ENCODE data around the gene MIA3. TPM values are rescaled to one million over a fixed set of nuclear protein-coding genes. Genes with fewer than 3 reads are reported as not detected.

MIA3 gene
- total and polyA plus RNA-seq, 9 of the 15 experiments (the other 6 are each of a cell fraction or from before 2014, with no cell fraction given): 21.6 to 89.4 (median 40.8) TPM

DNA sequence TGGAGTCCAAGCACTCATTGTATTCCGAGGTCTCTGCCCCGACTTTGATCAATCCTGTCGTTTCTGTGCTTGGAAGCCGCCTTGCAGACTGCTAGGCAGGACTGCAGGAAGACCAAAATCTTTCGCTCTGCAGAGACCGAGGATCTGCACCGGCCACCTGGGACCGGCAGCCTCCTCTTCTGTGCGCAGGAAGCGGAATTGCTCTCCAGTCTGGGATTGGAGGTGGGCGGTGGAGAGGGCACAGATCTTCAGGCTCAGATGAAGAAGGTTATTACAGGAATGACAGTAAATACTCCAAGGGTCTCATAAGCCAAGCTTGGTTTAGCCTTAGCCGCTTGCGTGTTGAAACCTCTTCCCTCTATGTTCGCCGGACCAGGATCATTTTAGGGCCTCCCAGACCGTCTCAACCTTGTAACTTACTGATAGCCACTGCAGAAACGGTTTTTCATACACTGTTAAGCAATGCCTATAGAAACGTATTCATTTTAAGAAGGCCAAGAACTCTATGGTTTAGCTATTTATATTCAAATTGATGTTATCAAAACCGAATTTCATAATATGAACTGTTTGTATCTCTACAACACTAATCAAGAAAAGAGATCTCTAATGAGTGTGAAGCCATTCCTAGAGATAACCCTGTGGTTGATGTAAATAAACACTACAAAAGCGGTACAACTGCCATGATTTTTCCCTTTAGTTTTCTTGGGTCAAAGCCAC, 1.1 kb downstream of the MIA3 start (continued):
- TF ChIP-seq, protein P1, sequence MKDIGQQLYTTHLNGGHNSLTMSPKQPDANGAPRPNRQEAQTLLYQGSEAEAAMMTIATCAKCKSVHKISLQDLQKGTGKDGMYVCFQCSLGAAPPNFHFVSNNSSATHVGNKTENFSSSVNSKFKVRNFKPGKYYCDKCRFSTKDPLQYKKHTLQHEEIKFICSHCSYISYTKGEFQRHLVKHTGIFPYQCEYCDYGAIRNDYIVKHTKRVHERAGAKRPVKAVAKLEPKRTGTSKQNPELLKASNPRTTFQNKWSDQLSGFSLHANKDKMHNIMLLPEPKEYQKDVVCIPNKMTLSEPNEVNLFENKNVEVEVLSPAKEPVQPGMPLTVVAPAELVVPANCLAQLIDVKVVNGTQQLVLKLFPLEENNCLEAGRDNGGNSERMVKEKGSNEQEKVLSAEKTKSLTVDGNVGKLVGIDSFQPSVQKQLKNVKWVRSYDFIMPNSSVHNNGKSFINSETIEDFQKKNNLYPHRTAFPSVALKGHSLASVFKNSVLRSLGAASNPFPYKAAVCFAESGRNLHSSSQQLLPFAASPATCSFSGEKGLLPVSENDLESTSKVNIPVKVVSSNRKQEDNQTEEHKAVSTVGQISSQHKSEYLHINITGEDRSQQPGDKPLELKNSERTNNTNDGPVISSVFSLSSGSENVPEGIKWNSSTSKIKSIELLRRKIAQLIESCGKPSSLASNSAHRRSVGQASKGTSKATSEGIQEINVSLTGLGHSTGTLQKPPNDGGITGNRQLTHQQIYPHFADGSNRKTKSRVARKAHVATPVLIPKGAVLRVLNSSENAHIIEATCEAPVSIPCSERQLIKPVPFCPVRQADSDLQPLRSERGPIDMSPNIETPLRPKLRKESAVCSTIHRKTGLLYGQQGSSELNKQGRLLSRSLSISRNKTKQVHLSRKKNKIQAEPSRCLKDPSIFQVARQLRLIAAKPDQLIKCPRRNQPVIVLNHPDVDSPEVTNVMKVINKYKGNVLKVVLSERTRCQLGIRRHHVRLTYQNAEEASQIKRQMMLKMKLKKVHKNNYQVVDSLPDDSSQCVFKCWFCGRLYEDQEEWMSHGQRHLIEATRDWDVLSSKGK (CRISPR knock-in tag; IDR thresholded peaks at IDR 0.05): no peak
- no peak for TF ChIP-seq ZBTB7A (IDR thresholded peaks at IDR 0.05; ENCODE audit: borderline replicate concordance, control insufficient read depth, low read depth, low read length)
- no peak for TF ChIP-seq RBBP5 (IDR thresholded peaks at IDR 0.05; ENCODE audit: borderline replicate concordance, insufficient read depth, low read length, poor library complexity, severe bottlenecking)
- no peak for TF ChIP-seq KDM4B (IDR thresholded peaks at IDR 0.05; ENCODE audit: borderline replicate concordance in 2 of 2, low read depth in 1 of 2)
- TF ChIP-seq, protein P2, sequence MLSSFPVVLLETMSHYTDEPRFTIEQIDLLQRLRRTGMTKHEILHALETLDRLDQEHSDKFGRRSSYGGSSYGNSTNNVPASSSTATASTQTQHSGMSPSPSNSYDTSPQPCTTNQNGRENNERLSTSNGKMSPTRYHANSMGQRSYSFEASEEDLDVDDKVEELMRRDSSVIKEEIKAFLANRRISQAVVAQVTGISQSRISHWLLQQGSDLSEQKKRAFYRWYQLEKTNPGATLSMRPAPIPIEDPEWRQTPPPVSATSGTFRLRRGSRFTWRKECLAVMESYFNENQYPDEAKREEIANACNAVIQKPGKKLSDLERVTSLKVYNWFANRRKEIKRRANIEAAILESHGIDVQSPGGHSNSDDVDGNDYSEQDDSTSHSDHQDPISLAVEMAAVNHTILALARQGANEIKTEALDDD (IDR thresholded peaks at IDR 0.05): no peak
- no peak for TF ChIP-seq SP1 (CRISPR knock-in tag; IDR thresholded peaks at IDR 0.05)
- TF ChIP-seq ETV5 (CRISPR knock-in tag; IDR thresholded peaks at IDR 0.05; ENCODE audit: low read depth): 0 out of 2 replicates have a peak, but pooled peaks have one; percentile 42
- TF ChIP-seq ZNF253 (CRISPR knock-in tag; conservative IDR thresholded peaks at IDR 0.05): no peak
- no peak for TF ChIP-seq CEBPG (CRISPR knock-in tag; IDR thresholded peaks at IDR 0.05)
- TF ChIP-seq CEBPG (tag; conservative IDR thresholded peaks at IDR 0.05 in 1 of 2, IDR thresholded peaks at IDR 0.05 in 1 of 2): peak; percentile 46 to 56
- no peak for TF ChIP-seq PCBP2 (IDR thresholded peaks at IDR 0.05; ENCODE audit: low read depth, low read length, poor library complexity, severe bottlenecking)
- TF ChIP-seq CSDE1 (IDR thresholded peaks at IDR 0.05): no peak
- TF ChIP-seq L3MBTL2 (IDR thresholded peaks at IDR 0.05): no peak; the same call in 1 of the 2 replicates
- TF ChIP-seq, protein P3, sequence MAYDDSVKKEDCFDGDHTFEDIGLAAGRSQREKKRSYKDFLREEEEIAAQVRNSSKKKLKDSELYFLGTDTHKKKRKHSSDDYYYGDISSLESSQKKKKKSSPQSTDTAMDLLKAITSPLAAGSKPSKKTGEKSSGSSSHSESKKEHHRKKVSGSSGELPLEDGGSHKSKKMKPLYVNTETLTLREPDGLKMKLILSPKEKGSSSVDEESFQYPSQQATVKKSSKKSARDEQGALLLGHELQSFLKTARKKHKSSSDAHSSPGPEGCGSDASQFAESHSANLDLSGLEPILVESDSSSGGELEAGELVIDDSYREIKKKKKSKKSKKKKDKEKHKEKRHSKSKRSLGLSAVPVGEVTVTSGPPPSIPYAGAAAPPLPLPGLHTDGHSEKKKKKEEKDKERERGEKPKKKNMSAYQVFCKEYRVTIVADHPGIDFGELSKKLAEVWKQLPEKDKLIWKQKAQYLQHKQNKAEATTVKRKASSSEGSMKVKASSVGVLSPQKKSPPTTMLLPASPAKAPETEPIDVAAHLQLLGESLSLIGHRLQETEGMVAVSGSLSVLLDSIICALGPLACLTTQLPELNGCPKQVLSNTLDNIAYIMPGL (CRISPR knock-in tag; IDR thresholded peaks at IDR 0.05): peak; percentile 43; the same call in 1 of the 2 replicates
- no peak for TF ChIP-seq ZC3H11A (IDR thresholded peaks at IDR 0.05; ENCODE audit: low read depth, low read length)
- no peak for TF ChIP-seq RBM15 (IDR thresholded peaks at IDR 0.05; ENCODE audit: insufficient read depth, low read length)
- peak; percentile 57 for TF ChIP-seq CEBPB (tag; IDR thresholded peaks at IDR 0.05)
- peak; percentile 14 for TF ChIP-seq KDM5B (IDR thresholded peaks at IDR 0.05; ENCODE audit: insufficient replicate concordance, low read depth, low read length)
